Measurements from ENCODE around the gene KCNJ9.

KCNJ9 gene

GRCh38 chr1:160127381-160127780 lies 46.0 kb downstream of the KCNJ9 start:
- DNase-seq (ENCODE audit: low read depth) = no peak

GRCh38 chr1:160127865-160128523 lies 46.7 kb downstream of the KCNJ9 start:
- DNase-seq (ENCODE audit: low read depth) = peak; percentile 34

GRCh38 chr1:160128636-160129035 lies 47.3 kb downstream of the KCNJ9 start:
- no peak for DNase-seq (ENCODE audit: low read depth)

GRCh38 chr1:160129046-160129445 lies 47.7 kb downstream of the KCNJ9 start:
- no peak for DNase-seq (ENCODE audit: low read depth)

DNA sequence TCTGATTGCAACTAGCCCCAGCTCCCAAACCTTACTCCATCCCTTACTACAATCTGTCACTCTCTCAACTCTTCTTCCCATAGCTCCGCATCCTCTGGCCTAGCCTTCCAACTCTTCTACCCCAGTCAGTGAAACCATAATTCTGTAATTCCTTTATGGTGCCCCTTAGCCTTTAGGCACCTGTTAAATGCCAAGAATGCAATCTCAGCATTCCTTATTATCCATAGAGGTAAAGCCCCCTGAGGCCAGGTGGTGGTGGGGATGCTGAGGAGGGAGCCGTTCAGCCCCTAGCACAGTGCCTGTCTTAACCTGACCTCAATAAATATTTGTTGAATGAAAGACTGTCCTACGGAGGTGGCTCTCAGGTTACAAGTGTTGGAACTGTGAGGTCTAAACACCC lies 48.2 kb downstream of the KCNJ9 start:
- DNase-seq (ENCODE audit: low read depth) = no peak

- no peak for DNase-seq (ENCODE audit: low read depth)
Observed at GRCh38 chr1:160129966-160130365, 48.6 kb downstream of the KCNJ9 start.

DNA sequence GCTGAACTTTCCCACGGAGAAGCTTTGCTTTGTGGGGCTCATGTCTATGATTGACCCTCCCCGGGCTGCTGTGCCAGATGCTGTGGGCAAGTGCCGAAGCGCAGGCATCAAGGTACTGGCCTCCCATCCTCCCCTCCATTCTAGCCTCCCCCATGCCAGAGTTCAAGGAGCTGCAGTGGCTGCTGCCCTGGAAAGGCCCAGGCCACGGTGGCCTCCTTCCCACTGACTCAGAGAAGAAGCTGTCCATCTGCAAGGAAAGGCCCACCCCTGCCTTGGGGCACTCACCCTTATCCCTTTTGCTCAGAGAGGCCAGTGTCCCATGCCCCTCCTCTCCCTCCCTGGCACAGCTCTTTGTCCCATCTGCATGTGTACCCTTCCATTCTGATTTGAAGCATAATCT lies 49.1 kb downstream of the KCNJ9 start:
- no peak for DNase-seq (ENCODE audit: low read depth)

GRCh38 chr1:160130939-160131338 lies 49.6 kb downstream of the KCNJ9 start:
- DNase-seq (ENCODE audit: low read depth) = no peak

DNA sequence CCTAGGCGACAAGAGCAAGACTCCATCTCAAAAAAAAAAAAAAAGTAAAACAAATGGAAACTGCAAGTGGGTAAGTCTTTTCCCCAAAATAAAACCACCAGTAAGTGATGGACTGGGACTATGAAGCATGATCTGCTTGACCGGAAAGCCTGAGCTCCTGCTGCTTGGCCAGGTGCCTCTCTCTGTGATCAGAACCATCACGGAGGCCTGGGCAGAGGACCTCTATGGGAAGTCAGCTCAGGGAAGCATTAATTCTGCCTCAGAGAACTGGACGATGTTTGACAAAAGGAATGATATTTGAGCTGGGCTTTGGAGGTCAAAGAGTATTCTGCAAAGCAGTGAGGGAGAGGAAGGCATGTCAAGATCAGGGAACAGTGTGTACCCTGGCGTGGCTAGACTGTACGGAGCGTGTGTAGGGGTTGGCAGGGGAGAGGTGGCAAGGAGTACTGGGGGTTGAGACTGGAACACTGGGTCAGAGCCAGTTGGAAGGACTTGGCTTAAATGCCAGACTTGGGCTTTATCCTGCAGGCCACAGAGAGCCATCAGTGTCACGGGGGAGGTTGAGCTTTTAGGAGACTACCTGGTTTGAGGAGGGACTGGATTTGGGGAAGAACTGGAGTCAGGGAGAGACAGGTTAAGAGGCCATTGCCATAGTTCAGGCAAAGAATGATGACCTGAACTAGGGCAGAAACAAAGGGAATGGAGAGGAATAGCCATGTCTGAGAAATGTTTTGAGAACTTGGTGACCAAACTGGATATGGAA lies 50.6 kb downstream of the KCNJ9 start:
- DNase-seq (ENCODE audit: low read depth) = no peak

GRCh38 chr1:160133990-160134770 lies 52.8 kb downstream of the KCNJ9 start:
- no peak for DNase-seq (ENCODE audit: low read depth)

DNA sequence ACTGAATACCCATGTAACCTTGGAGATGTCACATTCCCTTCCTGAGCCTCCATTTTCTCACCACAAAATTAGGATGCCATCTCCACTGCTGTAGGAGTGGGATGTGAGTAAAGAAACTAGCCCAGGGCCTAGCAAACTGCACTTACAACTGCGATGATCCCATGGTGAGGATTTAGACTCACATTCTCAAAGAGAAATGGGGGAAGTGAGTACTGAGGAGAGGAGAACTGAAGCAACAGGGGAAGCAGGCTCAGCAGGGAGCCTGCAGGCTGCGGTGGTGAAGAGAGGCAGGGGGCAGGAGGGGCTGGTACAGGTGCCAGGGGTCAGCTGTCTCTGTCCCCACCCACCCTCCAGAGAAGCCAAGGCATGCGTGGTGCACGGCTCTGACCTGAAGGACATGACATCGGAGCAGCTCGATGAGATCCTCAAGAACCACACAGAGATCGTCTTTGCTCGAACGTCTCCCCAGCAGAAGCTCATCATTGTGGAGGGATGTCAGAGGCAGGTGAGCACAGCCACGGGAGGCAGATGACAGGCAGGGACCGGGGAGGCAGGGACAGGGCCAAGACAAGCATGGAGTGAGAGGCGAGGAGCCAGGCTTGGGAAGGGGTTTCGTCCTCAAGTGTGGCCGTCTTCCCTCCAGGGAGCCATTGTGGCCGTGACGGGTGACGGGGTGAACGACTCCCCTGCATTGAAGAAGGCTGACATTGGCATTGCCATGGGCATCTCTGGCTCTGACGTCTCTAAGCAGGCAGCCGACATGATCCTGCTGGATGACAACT lies 53.6 kb downstream of the KCNJ9 start:
- DNase-seq (ENCODE audit: low read depth) = no peak

GRCh38 chr1:160136121-160136925 lies 55.0 kb downstream of the KCNJ9 start:
- DNase-seq (ENCODE audit: low read depth) = no peak

GRCh38 chr1:160136926-160137200 lies 55.5 kb downstream of the KCNJ9 start:
- DNase-seq (ENCODE audit: low read depth) = no peak

DNA sequence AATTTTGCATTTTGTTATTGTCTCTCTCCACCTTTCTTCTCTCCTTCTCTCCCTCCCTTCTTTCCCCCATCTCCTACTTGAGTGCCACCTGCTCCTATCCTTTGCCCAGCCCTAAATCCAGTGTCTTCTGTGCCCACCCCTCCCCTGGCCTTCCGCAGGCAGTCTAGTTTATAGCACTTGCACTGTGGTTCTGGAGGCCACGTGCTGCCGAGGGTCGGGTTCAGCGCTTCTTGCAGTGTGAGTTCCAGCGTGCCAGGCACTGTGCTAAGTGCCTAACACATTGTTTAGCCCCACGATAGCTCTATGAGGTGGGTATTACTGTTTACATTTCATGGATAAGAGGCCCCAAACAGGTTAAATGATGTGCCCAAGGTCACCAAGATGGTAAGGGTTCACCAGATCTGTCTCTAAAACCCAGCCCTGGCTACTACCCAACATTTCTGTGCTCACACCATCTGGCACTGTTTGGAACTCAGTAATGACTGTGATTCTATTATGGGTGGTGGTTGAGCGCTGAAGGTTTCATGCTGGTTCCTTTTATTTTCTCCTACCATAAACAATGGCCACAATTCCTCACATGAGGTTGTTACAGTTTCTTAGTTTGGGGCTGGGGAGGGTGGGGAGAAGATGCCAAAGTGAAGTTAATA lies 56.0 kb downstream of the KCNJ9 start:
- no peak for DNase-seq (ENCODE audit: low read depth)

DNA sequence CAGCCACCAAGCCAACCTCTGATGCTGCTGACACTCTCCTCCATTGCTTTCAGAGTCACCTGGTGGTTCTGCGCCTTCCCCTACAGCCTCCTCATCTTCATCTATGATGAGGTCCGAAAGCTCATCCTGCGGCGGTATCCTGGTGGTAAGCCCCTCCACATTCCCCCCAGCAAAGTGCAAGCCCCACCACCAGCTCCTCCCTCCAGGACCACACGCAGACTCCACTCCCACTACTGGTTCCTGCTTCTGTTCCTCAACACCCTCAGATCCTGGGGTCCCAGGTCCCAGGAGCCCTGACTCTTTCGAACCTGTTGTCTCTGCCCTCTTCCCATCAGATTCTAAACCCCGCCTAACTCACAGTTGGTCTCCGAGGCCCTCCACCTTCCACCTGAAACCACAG lies 58.5 kb downstream of the KCNJ9 start:
- DNase-seq (ENCODE audit: low read depth) = no peak

Data from GM04504 (cell line).